Measurements from ENCODE around the gene SLC39A8. TPM values are rescaled to one million over a fixed set of nuclear protein-coding genes. Genes with fewer than 3 reads are reported as not detected.
"Not testable (repeated sequence)": the region's sequence is repeated elsewhere in the genome, so short reads cannot be mapped to it uniquely, and the experiment has no call there.

Gene SLC39A8
- polyA plus RNA-seq, 4 donors: 6.4 to 25.3 (median 21.8) TPM

DNA sequence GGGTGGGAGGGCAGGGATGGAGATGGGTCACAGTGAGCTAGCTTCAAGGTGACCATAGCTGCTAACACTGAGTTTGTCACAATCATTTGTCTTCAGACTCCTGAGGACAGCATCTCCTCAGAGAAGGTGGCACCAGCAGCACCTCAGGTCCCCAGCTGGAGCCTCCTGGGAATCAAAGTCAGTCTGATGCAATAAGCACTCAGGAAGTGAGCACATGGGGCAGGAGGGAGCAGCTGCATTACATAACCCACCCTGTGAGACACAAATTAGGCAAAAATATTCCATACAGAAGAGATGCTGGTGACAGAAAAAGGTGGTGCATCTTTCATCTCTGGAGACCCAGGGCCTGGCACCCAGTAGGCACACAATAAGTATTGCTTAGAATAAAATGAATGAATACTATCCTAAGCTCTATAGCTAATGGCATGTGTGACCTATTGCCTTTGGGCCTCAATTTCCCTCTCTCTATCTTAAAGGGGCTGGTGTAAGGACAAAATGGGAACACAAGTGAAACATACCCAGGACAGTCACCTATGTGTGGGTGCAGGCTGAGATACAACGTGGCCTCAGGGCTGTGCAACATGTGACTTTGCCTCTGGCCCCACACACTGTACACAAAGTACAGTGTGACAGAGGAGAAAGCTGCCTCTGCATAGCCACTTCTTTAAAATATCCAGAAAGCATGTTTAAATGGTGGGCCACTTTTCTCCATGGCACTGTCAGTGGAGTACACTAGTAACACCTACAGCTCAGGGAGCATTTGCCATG is 37.1 kb downstream of the SLC39A8 start:
- DNase-seq (ENCODE audit: low read depth in 4 of 4, low spot score in 3 of 4): no peak

GRCh38 chr4:102305666-102306065 is 39.6 kb downstream of the SLC39A8 start:
- no peak for DNase-seq (ENCODE audit: low read depth in 4 of 4, low spot score in 3 of 4)

DNA sequence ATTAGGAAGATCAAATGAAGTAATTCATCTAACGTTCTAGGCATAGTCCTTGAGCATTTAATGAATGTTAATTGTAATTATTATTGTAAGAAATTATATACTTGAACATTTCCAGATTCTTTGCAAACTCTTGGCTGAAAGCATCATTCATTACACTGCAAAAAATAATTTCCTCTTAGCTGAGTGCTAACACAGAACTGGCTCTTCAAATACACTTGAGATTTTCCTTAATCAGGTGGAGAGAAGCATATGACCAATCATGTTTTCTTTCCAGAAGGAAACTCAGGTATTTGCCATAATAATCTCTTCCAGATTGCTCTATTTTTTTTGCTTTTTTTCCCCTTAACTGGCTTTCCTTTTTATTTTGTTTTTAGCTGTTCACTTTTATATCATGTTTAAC is 42.5 kb downstream of the SLC39A8 start:
- no peak for DNase-seq (ENCODE audit: low read depth in 4 of 4, low spot score in 3 of 4)

- DNase-seq (ENCODE audit: low read depth in 4 of 4, low spot score in 3 of 4): no peak
Measured at GRCh38 chr4:102301167-102301566, 44.1 kb downstream of the SLC39A8 start.

GRCh38 chr4:102299354-102300107 is 45.8 kb downstream of the SLC39A8 start:
- DNase-seq (ENCODE audit: low read depth in 4 of 4, low spot score in 3 of 4): no peak

DNA sequence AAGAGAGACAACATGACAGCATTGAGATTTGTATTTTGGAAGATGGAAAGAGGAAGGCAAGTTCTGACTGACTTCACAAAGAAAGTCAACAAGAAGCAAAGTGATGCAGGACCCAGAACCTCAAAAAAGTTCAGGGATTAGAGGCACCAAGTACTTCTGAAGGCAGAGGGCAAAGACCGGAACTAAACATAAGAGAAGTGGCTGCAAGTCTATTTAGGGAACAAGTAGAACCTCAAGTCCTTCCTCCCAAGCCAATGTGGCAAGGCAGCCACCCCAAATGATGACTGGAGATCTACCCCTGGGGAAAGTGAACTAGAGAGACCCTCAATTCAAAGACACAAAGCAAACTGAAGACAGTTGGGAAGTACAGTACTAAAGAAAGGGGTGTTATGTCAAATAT is 46.6 kb downstream of the SLC39A8 start:
- no peak for DNase-seq (ENCODE audit: low read depth in 4 of 4, low spot score in 3 of 4)

DNA sequence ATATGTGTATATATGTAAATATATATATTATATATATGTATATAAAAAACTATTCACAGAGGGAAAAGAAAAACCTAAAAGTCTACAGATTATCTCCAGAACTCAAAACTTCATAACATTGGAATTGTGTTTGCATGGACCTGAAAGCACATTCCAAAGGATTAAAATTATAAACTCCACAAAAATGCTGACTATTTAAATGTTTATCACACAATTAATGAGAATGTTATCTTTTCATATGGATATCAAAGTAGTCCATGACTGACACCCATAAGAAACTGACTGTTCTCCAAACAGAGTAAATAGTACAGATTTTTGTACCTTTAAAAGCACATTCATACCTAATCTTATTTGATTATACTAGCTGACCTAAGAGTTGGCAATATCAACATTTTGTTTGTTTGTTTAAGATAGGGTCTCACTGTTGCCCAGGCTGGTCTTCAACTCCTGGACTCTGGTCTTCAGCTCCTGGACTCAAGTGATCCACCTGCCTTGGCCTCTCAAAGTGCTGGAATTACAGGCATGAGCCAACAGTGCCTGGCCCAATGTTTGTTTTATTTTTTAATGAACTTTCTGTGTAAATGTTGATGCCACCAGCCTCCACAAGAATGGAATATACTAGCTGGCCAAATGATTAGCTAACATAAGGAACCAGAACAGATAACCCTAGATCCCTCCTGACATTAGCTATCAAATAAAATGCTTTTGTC is 50.0 kb downstream of the SLC39A8 start:
- no peak for DNase-seq (ENCODE audit: low read depth in 4 of 4, low spot score in 3 of 4)

GRCh38 chr4:102288497-102288896 is 56.8 kb downstream of the SLC39A8 start:
- DNase-seq (ENCODE audit: low read depth in 4 of 4, low spot score in 3 of 4): no peak

- DNase-seq (ENCODE audit: low read depth in 4 of 4, low spot score in 3 of 4): no peak
Measured at GRCh38 chr4:102285831-102286230, 59.5 kb downstream of the SLC39A8 start.

DNA sequence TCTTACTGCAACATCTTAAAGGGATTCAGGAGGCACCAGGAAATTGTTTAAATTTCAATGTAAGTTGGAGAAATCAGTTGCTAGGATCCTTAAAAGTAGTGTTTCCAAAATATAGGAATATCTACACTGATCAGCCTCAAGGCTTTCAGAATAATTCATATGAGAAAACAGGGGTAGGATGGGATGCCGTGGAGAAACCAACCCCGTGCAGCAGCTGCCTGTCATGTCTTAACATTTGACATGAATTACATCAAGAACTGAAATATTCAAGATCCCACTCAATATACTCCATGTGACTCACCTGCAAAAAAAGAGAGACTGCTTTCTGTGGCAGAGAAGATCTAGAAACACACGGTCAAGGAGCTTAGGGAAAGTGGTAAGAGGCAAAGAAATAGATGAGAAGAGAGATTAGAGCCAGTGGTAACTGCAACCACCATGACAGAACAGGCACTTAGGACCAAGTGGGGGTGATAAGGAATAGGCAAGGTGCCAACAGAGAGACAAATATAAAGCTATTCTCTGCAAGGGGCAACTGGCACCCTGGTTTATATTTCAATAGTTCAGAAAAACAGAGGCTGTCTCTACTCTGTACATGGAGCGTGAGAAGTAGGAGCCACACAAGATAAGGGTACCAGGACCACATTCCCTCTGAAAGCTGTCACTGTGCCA is 64.0 kb downstream of the SLC39A8 start:
- no peak for DNase-seq (ENCODE audit: low read depth in 4 of 4, low spot score in 3 of 4)

GRCh38 chr4:102273317-102273716 is 72.0 kb downstream of the SLC39A8 start:
- DNase-seq (ENCODE audit: low read depth in 4 of 4, low spot score in 3 of 4): not testable (repeated sequence)

GRCh38 chr4:102272318-102272717 is 73.0 kb downstream of the SLC39A8 start:
- no peak for DNase-seq (ENCODE audit: low read depth in 4 of 4, low spot score in 3 of 4)

GRCh38 chr4:102268355-102268754 is 76.9 kb downstream of the SLC39A8 start:
- no peak for DNase-seq (ENCODE audit: low read depth in 4 of 4, low spot score in 3 of 4)

DNA sequence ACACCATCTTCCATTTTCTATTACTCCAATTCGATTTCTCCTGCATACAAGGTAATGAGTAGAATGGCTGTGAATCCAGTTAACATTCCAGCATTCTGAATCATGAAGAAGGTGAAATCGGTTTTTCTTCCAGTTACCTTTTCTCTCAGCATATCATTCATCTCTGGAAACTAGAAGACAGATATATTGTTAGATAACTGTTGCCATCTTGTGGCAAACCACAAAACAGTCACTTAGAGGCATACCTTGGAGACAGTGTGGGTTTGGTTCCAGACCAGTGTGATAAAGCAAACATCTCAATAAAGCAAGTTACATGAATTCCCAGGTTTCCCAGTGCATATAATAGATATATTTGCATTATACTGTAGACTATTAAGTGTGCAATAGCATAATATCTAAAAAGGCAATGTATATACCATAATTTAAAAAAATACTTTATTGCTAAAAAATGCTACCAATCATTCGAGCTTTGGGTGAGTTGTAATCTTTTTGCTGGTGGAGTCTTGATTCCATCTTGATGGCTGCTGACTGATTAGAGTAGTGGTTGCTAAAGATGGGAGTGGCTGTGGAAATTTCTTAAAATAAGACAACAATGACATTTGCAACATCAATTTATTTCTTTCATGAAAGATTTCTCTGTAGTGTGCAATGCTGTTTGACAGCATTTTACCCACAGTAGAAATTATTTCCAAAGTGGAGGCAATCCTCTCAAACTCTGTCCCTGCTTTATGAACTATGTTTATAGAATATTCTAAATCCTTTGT is 82.1 kb downstream of the SLC39A8 start:
- peak in 3 of 4 donors; percentile 14 to 30 (median 24) for DNase-seq (ENCODE audit: low read depth in 4 of 4, low spot score in 3 of 4)

- DNase-seq (ENCODE audit: low read depth in 4 of 4, low spot score in 3 of 4): no peak
Measured at GRCh38 chr4:102259702-102260101, 85.6 kb downstream of the SLC39A8 start.

GRCh38 chr4:102259081-102259480 is 86.2 kb downstream of the SLC39A8 start:
- DNase-seq (ENCODE audit: low read depth in 4 of 4, low spot score in 3 of 4): no peak

DNA sequence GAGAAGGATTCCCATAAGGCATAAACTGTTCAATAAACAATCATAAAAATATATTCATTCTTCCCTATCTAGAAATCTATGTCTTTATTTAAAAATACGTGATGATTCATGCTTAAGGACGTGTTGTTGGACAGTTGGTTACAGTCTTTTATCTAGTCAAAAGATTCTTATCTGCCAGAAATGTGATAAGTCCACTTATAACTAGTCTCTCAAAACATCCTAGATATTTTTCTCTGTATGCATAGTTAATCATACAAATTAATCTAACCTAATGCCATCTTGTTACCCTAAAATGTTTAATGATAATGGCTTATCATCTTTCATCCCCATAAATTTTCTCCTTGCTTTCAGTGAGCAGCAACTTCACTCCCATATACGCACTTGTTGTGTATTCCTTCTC is 89.0 kb downstream of the SLC39A8 start:
- DNase-seq (ENCODE audit: low read depth in 4 of 4, low spot score in 3 of 4): no peak

GRCh38 chr4:102253860-102254259 is 91.4 kb downstream of the SLC39A8 start:
- no peak for DNase-seq (ENCODE audit: low read depth in 4 of 4, low spot score in 3 of 4)

- DNase-seq (ENCODE audit: low read depth in 4 of 4, low spot score in 3 of 4): no peak
Measured at GRCh38 chr4:102252171-102252570, 93.1 kb downstream of the SLC39A8 start.

- DNase-seq (ENCODE audit: low read depth in 4 of 4, low spot score in 3 of 4): no peak
Measured at GRCh38 chr4:102250341-102250740, 94.9 kb downstream of the SLC39A8 start.
